Liver (tissue), 9 donors: ENCODE measurements around the gene SHISAL1. TPM values are rescaled to one million over a fixed set of nuclear protein-coding genes. Genes with fewer than 3 reads are reported as not detected.

Experiments used
- DNase-seq: peaks from one replicate; pipeline ENCODE4 v3.0.0-alpha.2; 2017; ENCODE audit warnings: low spot score
- H3K27ac ChIP-seq, 2 donors: one replicate each; pipeline ENCODE4 v1.7.0; 2013; ENCODE audit warnings: inconsistent platforms in 2 of 2, low read length in 2 of 2, control low read depth in 1 of 2, low read depth in 1 of 2, mild to moderate bottlenecking in 1 of 2
- H3K27me3 ChIP-seq, 4 donors: one replicate each; pipeline versions ENCODE4 v1.6.1 to v1.7.0; 2013; ENCODE audit warnings: low read length in 3 of 4, inconsistent platforms in 1 of 4, mild to moderate bottlenecking in 1 of 4, moderate library complexity in 1 of 4; ENCODE audit not compliant: control insufficient read depth in 4 of 4, insufficient read depth in 4 of 4
- H3K36me3 ChIP-seq, 4 donors: one replicate each; pipeline versions ENCODE4 v1.6.1 to v1.7.0; 2013; ENCODE audit warnings: low read length in 3 of 4, mild to moderate bottlenecking in 3 of 4, low read depth in 1 of 4, moderate library complexity in 1 of 4; ENCODE audit not compliant: control insufficient read depth in 4 of 4, insufficient read depth in 3 of 4
- H3K4me1 ChIP-seq, 4 donors: one replicate each; pipeline versions ENCODE4 v1.6.1 to v1.7.0; 2013; ENCODE audit warnings: low read length in 3 of 4, mild to moderate bottlenecking in 3 of 4, moderate library complexity in 1 of 4; ENCODE audit not compliant: control insufficient read depth in 4 of 4, insufficient read depth in 4 of 4
- H3K4me3 ChIP-seq, 3 donors: one replicate each; pipeline versions ENCODE4 v1.6.1 to v1.7.0; 2013; ENCODE audit warnings: low read length in 3 of 3, control low read depth in 1 of 3, low read depth in 1 of 3, mild to moderate bottlenecking in 1 of 3
- H3K9ac ChIP-seq, 2 donors: one replicate each; pipeline ENCODE4 v1.7.0; 2013; ENCODE audit warnings: low read length in 2 of 2, mild to moderate bottlenecking in 2 of 2, moderate library complexity in 2 of 2, control low read depth in 1 of 2, low read depth in 1 of 2
- H3K9me3 ChIP-seq, 4 donors: one replicate each; pipeline versions ENCODE4 v1.6.1 to v1.7.0; 2013; ENCODE audit warnings: low read length in 3 of 4; ENCODE audit not compliant: control insufficient read depth in 4 of 4
- ATF3 ChIP-seq: IDR thresholded peaks from 2 replicates; pipeline ENCODE4 v1.6.1; 2016; ENCODE audit warnings: antibody characterized with exemption
- CTCF ChIP-seq: fragments of 150-350 bp; IDR thresholded peaks from 2 replicates; pipeline ENCODE4 v1.5.1; 2017; ENCODE audit warnings: improper control_type of control experiment, low read depth, low read length; ENCODE audit not compliant: missing input control
- EGR1 ChIP-seq, 2 donors: IDR thresholded peaks; 2 replicates each; pipeline ENCODE4 v1.6.1; 2016 to 2018; ENCODE audit warnings: antibody characterized with exemption in 2 of 2, low read depth in 2 of 2
- FOXA2 ChIP-seq: IDR thresholded peaks from 2 replicates; pipeline ENCODE4 v1.6.1; 2016; ENCODE audit warnings: antibody characterized with exemption
- GABPA ChIP-seq, 2 donors: IDR thresholded peaks in 1 of 2; conservative IDR thresholded peaks in 1 of 2; 2 replicates each; pipeline ENCODE4 v1.6.1; 2016; ENCODE audit warnings: antibody characterized with exemption in 2 of 2, mild to moderate bottlenecking in 1 of 2, moderate library complexity in 1 of 2
- HNF4A ChIP-seq, 2 donors: conservative IDR thresholded peaks; 2 replicates each; pipeline ENCODE4 v1.6.1; 2016; ENCODE audit warnings: antibody characterized with exemption in 2 of 2, mild to moderate bottlenecking in 2 of 2
- JUND ChIP-seq, 2 donors: IDR thresholded peaks; 2 replicates each; pipeline ENCODE4 v1.6.1; 2016; ENCODE audit warnings: antibody characterized with exemption in 2 of 2
- MAX ChIP-seq: IDR thresholded peaks from 2 replicates; pipeline ENCODE4 v1.6.1; 2016; ENCODE audit warnings: antibody characterized with exemption
- NR2F2 ChIP-seq: IDR thresholded peaks from 2 replicates; pipeline ENCODE4 v1.6.1; 2016; ENCODE audit warnings: antibody characterized with exemption
- RAD21 ChIP-seq, 2 donors: IDR thresholded peaks; 2 replicates each; pipeline ENCODE4 v1.6.1; 2016; ENCODE audit warnings: antibody characterized with exemption in 2 of 2, mild to moderate bottlenecking in 2 of 2
- RXRA ChIP-seq, 2 donors: IDR thresholded peaks; 2 replicates each; pipeline ENCODE4 v1.6.1; 2017 to 2018; ENCODE audit warnings: antibody characterized with exemption in 2 of 2, mild to moderate bottlenecking in 1 of 2
- SP1 ChIP-seq: IDR thresholded peaks from 2 replicates; pipeline ENCODE4 v1.6.1; 2018; ENCODE audit warnings: antibody characterized with exemption, mild to moderate bottlenecking
- TAF1 ChIP-seq: conservative IDR thresholded peaks from 2 replicates; pipeline ENCODE4 v1.6.1; 2016; ENCODE audit warnings: antibody characterized with exemption, mild to moderate bottlenecking
- YY1 ChIP-seq: IDR thresholded peaks from 2 replicates; pipeline ENCODE4 v1.6.1; 2016; ENCODE audit warnings: antibody characterized with exemption, mild to moderate bottlenecking
- ZBTB33 ChIP-seq: IDR thresholded peaks from 2 replicates; pipeline ENCODE4 v1.6.1; 2016; ENCODE audit warnings: antibody characterized with exemption
- WGBS: extraction: QIAGEN DNeasy Blood & Tissue Kit; methylation state at CpG from one replicate; pipeline ENCODE4 v1.1.7; 2013; 5-methylcytosine and 5-hydroxymethylcytosine counted together
- polyA plus RNA-seq, 2 donors: library from polyadenylated mRNA; stranded (reverse) in 1 of 2; unstranded in 1 of 2; fragments of 200-250 nt in 1 of 2; fragments of >200 nt in 1 of 2; fragmentation: Nextera tagmentation in 1 of 2; extraction: Ambion mirVana in 1 of 2; gene quantifications; one replicate each; pipeline versions ENCODE4 v1.2.1 to v1.2.3, GENCODE V29; 2013 to 2015
- total RNA-seq, 2 donors: library from RNA; depleted of rRNA; stranded (reverse); fragments of >200 nt; gene quantifications; one replicate each; pipeline ENCODE4 v1.2.3, GENCODE V29; 2014
- TF ChIP-seq, protein P1 (sequence below): IDR thresholded peaks from 2 replicates; pipeline ENCODE4 v1.6.1; 2016; ENCODE audit warnings: antibody characterized with exemption, mild to moderate bottlenecking
- donor health status: healthy.
- donor health status: healthy.
- donor health status: healthy.
- donor health status: healthy.
- donor health status: healthy.

Gene SHISAL1
- total and polyA plus RNA-seq, 4 donors = 0.07 to 0.17 (median 0.13) TPM

DNA sequence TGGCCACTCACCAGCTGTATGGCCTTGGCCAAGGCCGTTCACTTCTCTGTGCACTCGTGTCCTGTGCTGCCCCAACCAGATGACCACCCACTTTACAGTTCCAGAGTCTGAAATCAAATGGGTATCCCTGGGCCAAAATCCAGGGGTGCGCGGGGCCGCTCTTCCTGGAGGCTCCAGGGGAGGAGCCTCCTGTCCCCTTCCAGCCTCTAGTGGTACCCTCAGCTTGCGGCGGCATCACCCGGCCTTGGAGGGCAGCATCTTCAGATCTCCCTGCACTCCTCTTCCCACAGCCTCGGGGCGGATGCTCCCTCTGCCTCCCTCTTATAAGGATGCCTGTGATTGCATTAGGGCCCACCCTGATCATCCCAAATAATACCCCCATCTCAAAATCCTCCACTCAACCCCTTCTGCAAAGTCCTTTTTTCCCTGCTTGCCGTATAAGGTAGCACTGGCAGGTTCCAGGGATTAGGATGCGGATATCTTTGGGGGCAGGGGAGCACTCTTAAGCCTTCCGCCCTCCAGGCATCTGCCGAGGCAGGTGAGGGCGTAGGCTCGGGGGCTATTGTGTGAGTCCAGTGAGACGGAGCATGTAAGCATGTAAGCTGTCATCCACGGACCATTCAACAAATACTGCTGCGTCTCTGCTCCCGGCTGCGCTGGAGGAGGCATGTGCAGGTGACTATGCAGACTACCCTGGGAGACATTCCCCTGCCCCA lies 24.4 kb upstream of the SHISAL1 start:
- 64% methylated on average over 21 of the region's 21 CpGs for WGBS
- TF ChIP-seq YY1 (no peak), RAD21 (IDR thresholded peaks at IDR 0.05) (no peak), ATF3 (no peak), NR2F2 (no peak), MAX (no peak), GABPA (IDR thresholded peaks at IDR 0.05 in 1 of 2, conservative IDR thresholded peaks at IDR 0.05 in 1 of 2) (no peak), TAF1 (no peak), HNF4A (conservative IDR thresholded peaks at IDR 0.05) (no peak), CTCF (no peak), SP1 (no peak), EGR1 (IDR thresholded peaks at IDR 0.05; ENCODE audit: low read depth in 2 of 2) (no peak)
- no peak for DNase-seq
- no peaks in the 10 kb centered on the region for H3K36me3 ChIP-seq
- H3K9ac ChIP-seq = no peak overlapping the region
- peaks cover 0 to 5% (median 0%) of the 10 kb centered on the region in 4 donors for H3K27me3 ChIP-seq
- no peaks in the 10 kb centered on the region for H3K9me3 ChIP-seq
- H3K27ac ChIP-seq = no peak overlapping the region
- peaks cover 0 to 3% (median under 1%) of the 10 kb centered on the region in 4 donors for H3K4me1 ChIP-seq
- no peak overlapping the region for H3K4me3 ChIP-seq

- Histone ChIP-seq H3K4me1 (peaks cover 0 to 4% (median under 1%) of the 10 kb centered on the region in 4 donors), H3K27ac (no peak overlapping the region), H3K4me3 (no peak overlapping the region), H3K27me3 (peaks cover 0 to 5% (median 0%) of the 10 kb centered on the region in 4 donors), H3K9me3 (no peaks in the 10 kb centered on the region), H3K9ac (no peak overlapping the region), H3K36me3 (no peaks in the 10 kb centered on the region)
- no peak for DNase-seq
- 58% methylated on average over 11 of the region's 11 CpGs for WGBS
- TF ChIP-seq JUND (IDR thresholded peaks at IDR 0.05) (no peak), RXRA (IDR thresholded peaks at IDR 0.05) (no peak), EGR1 (IDR thresholded peaks at IDR 0.05; ENCODE audit: low read depth in 2 of 2) (no peak), SP1 (no peak), GABPA (IDR thresholded peaks at IDR 0.05 in 1 of 2, conservative IDR thresholded peaks at IDR 0.05 in 1 of 2) (no peak), RAD21 (IDR thresholded peaks at IDR 0.05) (peak; percentile 27 to 55), TAF1 (no peak), ZBTB33 (no peak), HNF4A (conservative IDR thresholded peaks at IDR 0.05) (no peak), CTCF (peak; percentile 17), FOXA2 (no peak)
- TF ChIP-seq, protein P1, sequence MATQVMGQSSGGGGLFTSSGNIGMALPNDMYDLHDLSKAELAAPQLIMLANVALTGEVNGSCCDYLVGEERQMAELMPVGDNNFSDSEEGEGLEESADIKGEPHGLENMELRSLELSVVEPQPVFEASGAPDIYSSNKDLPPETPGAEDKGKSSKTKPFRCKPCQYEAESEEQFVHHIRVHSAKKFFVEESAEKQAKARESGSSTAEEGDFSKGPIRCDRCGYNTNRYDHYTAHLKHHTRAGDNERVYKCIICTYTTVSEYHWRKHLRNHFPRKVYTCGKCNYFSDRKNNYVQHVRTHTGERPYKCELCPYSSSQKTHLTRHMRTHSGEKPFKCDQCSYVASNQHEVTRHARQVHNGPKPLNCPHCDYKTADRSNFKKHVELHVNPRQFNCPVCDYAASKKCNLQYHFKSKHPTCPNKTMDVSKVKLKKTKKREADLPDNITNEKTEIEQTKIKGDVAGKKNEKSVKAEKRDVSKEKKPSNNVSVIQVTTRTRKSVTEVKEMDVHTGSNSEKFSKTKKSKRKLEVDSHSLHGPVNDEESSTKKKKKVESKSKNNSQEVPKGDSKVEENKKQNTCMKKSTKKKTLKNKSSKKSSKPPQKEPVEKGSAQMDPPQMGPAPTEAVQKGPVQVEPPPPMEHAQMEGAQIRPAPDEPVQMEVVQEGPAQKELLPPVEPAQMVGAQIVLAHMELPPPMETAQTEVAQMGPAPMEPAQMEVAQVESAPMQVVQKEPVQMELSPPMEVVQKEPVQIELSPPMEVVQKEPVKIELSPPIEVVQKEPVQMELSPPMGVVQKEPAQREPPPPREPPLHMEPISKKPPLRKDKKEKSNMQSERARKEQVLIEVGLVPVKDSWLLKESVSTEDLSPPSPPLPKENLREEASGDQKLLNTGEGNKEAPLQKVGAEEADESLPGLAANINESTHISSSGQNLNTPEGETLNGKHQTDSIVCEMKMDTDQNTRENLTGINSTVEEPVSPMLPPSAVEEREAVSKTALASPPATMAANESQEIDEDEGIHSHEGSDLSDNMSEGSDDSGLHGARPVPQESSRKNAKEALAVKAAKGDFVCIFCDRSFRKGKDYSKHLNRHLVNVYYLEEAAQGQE = no peak
Measured at GRCh38 chr22:44335903-44336803, 23.4 kb upstream of the SHISAL1 start.
